ENCODE measurements around the gene MGST1. TPM values are rescaled to one million over a fixed set of nuclear protein-coding genes. Genes with fewer than 3 reads are reported as not detected.

Gene MGST1
- polyA plus RNA-seq (2013, experiment 1 of 2) = 1,103 TPM
- polyA plus RNA-seq (2013, experiment 2 of 2) = 1,074 TPM

- peak within 1 kb of the TSS; percentile 29 for H4K5ac ChIP-seq (ENCODE audit: low read length)
- H2BK5ac ChIP-seq (ENCODE audit: low read length) = peak within 1 kb of the TSS; percentile 81
- no peak within 1 kb of the TSS for H4K8ac ChIP-seq (ENCODE audit: low read depth, low read length)
- H3K36me3 ChIP-seq (ENCODE audit: control insufficient read depth, insufficient read depth, low read length) = no peaks in the 10 kb centered on the region
- no CpG with 5 or more reads among the region's 31 CpGs for WGBS (ENCODE audit: extremely low coverage, insufficient coverage, low lambda C conversion rate)
- H3K18ac ChIP-seq (ENCODE audit: low read length) = peak within 1 kb of the TSS; percentile 82
- H2BK120ac ChIP-seq (ENCODE audit: low read depth, low read length) = peak within 1 kb of the TSS; percentile 85
- peak within 1 kb of the TSS; percentile 40 for H3K27ac ChIP-seq (ENCODE audit: low read depth, low read length)
- peak within 1 kb of the TSS; percentile 89 for H2AK5ac ChIP-seq (ENCODE audit: low read length)
- H3K4me2 ChIP-seq (ENCODE audit: low read length) = peak within 1 kb of the TSS; percentile 93
- H3K79me1 ChIP-seq (ENCODE audit: low read length) = peaks cover 6% of the 10 kb centered on the region
- peak within 1 kb of the TSS; percentile 96 for H3K9ac ChIP-seq (ENCODE audit: low read length)
- no peak within 1 kb of the TSS for H2BK15ac ChIP-seq (replicated peaks; ENCODE audit: low read depth)
- peak within 1 kb of the TSS; percentile 9 for H3K23ac ChIP-seq (ENCODE audit: low read length)
- peak within 1 kb of the TSS; percentile 73 for H3K4ac ChIP-seq (ENCODE audit: low read depth, low read length)
- peaks cover 43% of the 10 kb centered on the region for H3K79me2 ChIP-seq (ENCODE audit: control insufficient read depth, insufficient read depth, low read length)
- peak within 1 kb of the TSS; percentile 89 for H3K4me3 ChIP-seq (ENCODE audit: low read length)
- DNase-seq = peak; percentile 96
- peaks cover 3% of the 10 kb centered on the region for H3K4me1 ChIP-seq (ENCODE audit: control insufficient read depth, low read depth, low read length)
- no peaks in the 10 kb centered on the region for H3K27me3 ChIP-seq (ENCODE audit: insufficient read depth, low read length, poor library complexity)
- peak within 1 kb of the TSS; percentile 87 for H3K56ac ChIP-seq (ENCODE audit: low read length)
These were observed at the start of gene MGST1 for GRCh38 chr12:16347391-16348298. TSS of gene MGST1 (plus strand) at chr12:16347645. CDS start at chr12:16354253, 6,608 bp downstream.

GRCh38 chr12:16299403-16299802, 48.0 kb upstream of the MGST1 start:
- no peaks in the 10 kb centered on the region for H3K36me3 ChIP-seq (ENCODE audit: control insufficient read depth, insufficient read depth, low read length)
- WGBS (ENCODE audit: extremely low coverage, insufficient coverage, low lambda C conversion rate) = no CpG with 5 or more reads among the region's 2 CpGs

GRCh38 chr12:16300122-16300521, 47.3 kb upstream of the MGST1 start:
- H3K27me3 ChIP-seq (ENCODE audit: insufficient read depth, low read length, poor library complexity) = no peaks in the 10 kb centered on the region
- H2BK120ac ChIP-seq (ENCODE audit: low read depth, low read length) = no peak overlapping the region
- H2BK15ac ChIP-seq (replicated peaks; ENCODE audit: low read depth) = no peak overlapping the region
- H3K4ac ChIP-seq (ENCODE audit: low read depth, low read length) = no peak overlapping the region
- no peaks in the 10 kb centered on the region for H3K36me3 ChIP-seq (ENCODE audit: control insufficient read depth, insufficient read depth, low read length)
- no peak overlapping the region for H4K8ac ChIP-seq (ENCODE audit: low read depth, low read length)
- H2AK5ac ChIP-seq (ENCODE audit: low read length) = no peak overlapping the region
- H3K4me1 ChIP-seq (ENCODE audit: control insufficient read depth, low read depth, low read length) = no peaks in the 10 kb centered on the region
- WGBS (ENCODE audit: extremely low coverage, insufficient coverage, low lambda C conversion rate) = no CpG with 5 or more reads among the region's 1 CpG
- peak; percentile 85 for DNase-seq
- no peak overlapping the region for H2BK5ac ChIP-seq (ENCODE audit: low read length)
- H3K9ac ChIP-seq (ENCODE audit: low read length) = no peak overlapping the region
- no peak overlapping the region for H3K4me3 ChIP-seq (ENCODE audit: low read length)
- no peak overlapping the region for H3K27ac ChIP-seq (ENCODE audit: low read depth, low read length)
- H3K56ac ChIP-seq (ENCODE audit: low read length) = no peak overlapping the region
- H3K79me2 ChIP-seq (ENCODE audit: control insufficient read depth, insufficient read depth, low read length) = no peaks in the 10 kb centered on the region
- no peaks in the 10 kb centered on the region for H3K79me1 ChIP-seq (ENCODE audit: low read length)
- no peak overlapping the region for H3K23ac ChIP-seq (ENCODE audit: low read length)
- H3K4me2 ChIP-seq (ENCODE audit: low read length) = no peak overlapping the region
- H3K18ac ChIP-seq (ENCODE audit: low read length) = no peak overlapping the region
- no peak overlapping the region for H4K5ac ChIP-seq (ENCODE audit: low read length)

More at GRCh38 chr12:16299403-16299802, 48.0 kb upstream of the MGST1 start:
- no peak overlapping the region for H3K4me2 ChIP-seq (ENCODE audit: low read length)
- H3K4me3 ChIP-seq (ENCODE audit: low read length) = no peak overlapping the region
- no peak overlapping the region for H3K18ac ChIP-seq (ENCODE audit: low read length)
- H2BK5ac ChIP-seq (ENCODE audit: low read length) = no peak overlapping the region
- no peak overlapping the region for H4K8ac ChIP-seq (ENCODE audit: low read depth, low read length)
- no peak overlapping the region for H3K56ac ChIP-seq (ENCODE audit: low read length)
- H3K9ac ChIP-seq (ENCODE audit: low read length) = no peak overlapping the region
- no peak overlapping the region for H2AK5ac ChIP-seq (ENCODE audit: low read length)
- no peak overlapping the region for H2BK120ac ChIP-seq (ENCODE audit: low read depth, low read length)
- no peaks in the 10 kb centered on the region for H3K4me1 ChIP-seq (ENCODE audit: control insufficient read depth, low read depth, low read length)
- no peak overlapping the region for H2BK15ac ChIP-seq (replicated peaks; ENCODE audit: low read depth)
- H4K5ac ChIP-seq (ENCODE audit: low read length) = no peak overlapping the region
- no peaks in the 10 kb centered on the region for H3K79me1 ChIP-seq (ENCODE audit: low read length)
- no peak for DNase-seq
- H3K27ac ChIP-seq (ENCODE audit: low read depth, low read length) = no peak overlapping the region
- no peaks in the 10 kb centered on the region for H3K79me2 ChIP-seq (ENCODE audit: control insufficient read depth, insufficient read depth, low read length)
- H3K4ac ChIP-seq (ENCODE audit: low read depth, low read length) = no peak overlapping the region
- no peaks in the 10 kb centered on the region for H3K27me3 ChIP-seq (ENCODE audit: insufficient read depth, low read length, poor library complexity)
- no peak overlapping the region for H3K23ac ChIP-seq (ENCODE audit: low read length)

- H3K18ac ChIP-seq (ENCODE audit: low read length) = no peak overlapping the region
- no peak overlapping the region for H2AK5ac ChIP-seq (ENCODE audit: low read length)
- no CpG with 5 or more reads among the region's 7 CpGs for WGBS (ENCODE audit: extremely low coverage, insufficient coverage, low lambda C conversion rate)
These were observed 46.7 kb upstream of the MGST1 start for GRCh38 chr12:16300736-16301135.

GRCh38 chr12:16303939-16304338, 43.5 kb upstream of the MGST1 start:
- Histone ChIP-seq H3K4me1 (ENCODE audit: control insufficient read depth, low read depth, low read length) (no peaks in the 10 kb centered on the region), H3K27ac (ENCODE audit: low read depth, low read length) (no peak overlapping the region), H3K4me3 (ENCODE audit: low read length) (no peak overlapping the region), H3K79me2 (ENCODE audit: control insufficient read depth, insufficient read depth, low read length) (no peaks in the 10 kb centered on the region), H3K27me3 (ENCODE audit: insufficient read depth, low read length, poor library complexity) (no peaks in the 10 kb centered on the region), H3K23ac (ENCODE audit: low read length) (no peak overlapping the region), H2BK5ac (ENCODE audit: low read length) (no peak overlapping the region), H3K4ac (ENCODE audit: low read depth, low read length) (no peak overlapping the region), H2BK15ac (replicated peaks; ENCODE audit: low read depth) (no peak overlapping the region), H3K36me3 (ENCODE audit: control insufficient read depth, insufficient read depth, low read length) (no peaks in the 10 kb centered on the region), H2AK5ac (ENCODE audit: low read length) (no peak overlapping the region), H3K9ac (ENCODE audit: low read length) (no peak overlapping the region), H4K8ac (ENCODE audit: low read depth, low read length) (no peak overlapping the region), H3K79me1 (ENCODE audit: low read length) (no peaks in the 10 kb centered on the region), H3K18ac (ENCODE audit: low read length) (no peak overlapping the region), H2BK120ac (ENCODE audit: low read depth, low read length) (no peak overlapping the region), H4K5ac (ENCODE audit: low read length) (no peak overlapping the region), H3K56ac (ENCODE audit: low read length) (no peak overlapping the region), H3K4me2 (ENCODE audit: low read length) (no peak overlapping the region)
- no peak for DNase-seq
- no CpG with 5 or more reads among the region's 2 CpGs for WGBS (ENCODE audit: extremely low coverage, insufficient coverage, low lambda C conversion rate)

More at GRCh38 chr12:16300736-16301135, 46.7 kb upstream of the MGST1 start:
- no peak overlapping the region for H3K23ac ChIP-seq (ENCODE audit: low read length)
- no peak overlapping the region for H3K9ac ChIP-seq (ENCODE audit: low read length)
- no peaks in the 10 kb centered on the region for H3K36me3 ChIP-seq (ENCODE audit: control insufficient read depth, insufficient read depth, low read length)
- no peaks in the 10 kb centered on the region for H3K79me1 ChIP-seq (ENCODE audit: low read length)
- no peak overlapping the region for H3K4me2 ChIP-seq (ENCODE audit: low read length)
- no peak overlapping the region for H2BK120ac ChIP-seq (ENCODE audit: low read depth, low read length)
- H3K27me3 ChIP-seq (ENCODE audit: insufficient read depth, low read length, poor library complexity) = no peaks in the 10 kb centered on the region
- no peak overlapping the region for H2BK5ac ChIP-seq (ENCODE audit: low read length)
- no peak overlapping the region for H3K4me3 ChIP-seq (ENCODE audit: low read length)
- H4K8ac ChIP-seq (ENCODE audit: low read depth, low read length) = no peak overlapping the region
- H3K27ac ChIP-seq (ENCODE audit: low read depth, low read length) = no peak overlapping the region
- no peak overlapping the region for H4K5ac ChIP-seq (ENCODE audit: low read length)
- H3K4me1 ChIP-seq (ENCODE audit: control insufficient read depth, low read depth, low read length) = no peaks in the 10 kb centered on the region
- H3K79me2 ChIP-seq (ENCODE audit: control insufficient read depth, insufficient read depth, low read length) = no peaks in the 10 kb centered on the region
- H3K4ac ChIP-seq (ENCODE audit: low read depth, low read length) = no peak overlapping the region
- no peak for DNase-seq
- no peak overlapping the region for H3K56ac ChIP-seq (ENCODE audit: low read length)
- H2BK15ac ChIP-seq (replicated peaks; ENCODE audit: low read depth) = no peak overlapping the region

Measured in mesendoderm (in vitro differentiated cells).